PC-9 (cell line): Measurements from ENCODE around the gene PRSS33.

Experiments used
- EZH2 ChIP-seq: fragments of 200-600 bp; sonication (generic); IDR thresholded peaks from 2 replicates; pipeline ENCODE4 v1.8.0; 2017; ENCODE audit warnings: antibody characterized with exemption, low read depth
- TF ChIP-seq, protein P1 (sequence below): fragments of 200-600 bp; sonication (generic); conservative IDR thresholded peaks from 2 replicates; pipeline ENCODE4 v1.6.1; 2017; ENCODE audit warnings: mixed run types, antibody characterized with exemption, mild to moderate bottlenecking, moderate library complexity

DNA sequence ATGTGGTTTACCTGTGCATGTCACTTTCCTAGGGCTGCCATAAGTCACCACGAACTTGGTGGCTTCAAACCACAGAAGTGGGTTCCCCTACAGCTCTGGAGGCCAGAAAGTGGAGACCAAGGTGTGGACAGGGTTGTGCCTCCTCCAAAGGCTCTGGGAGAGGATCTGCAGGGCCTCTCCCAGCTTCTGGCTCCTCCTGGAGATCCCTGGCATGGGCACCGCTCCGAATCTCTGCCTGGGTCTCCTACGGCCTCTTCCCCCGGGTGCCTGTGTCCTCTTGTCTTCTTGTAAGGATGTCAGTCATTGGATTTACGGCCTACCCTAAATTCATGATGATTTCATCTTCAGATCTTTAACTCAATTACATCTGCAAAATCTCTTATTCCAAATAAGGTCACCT is 37.4 kb downstream of the PRSS33 start:
- TF ChIP-seq, protein P1, sequence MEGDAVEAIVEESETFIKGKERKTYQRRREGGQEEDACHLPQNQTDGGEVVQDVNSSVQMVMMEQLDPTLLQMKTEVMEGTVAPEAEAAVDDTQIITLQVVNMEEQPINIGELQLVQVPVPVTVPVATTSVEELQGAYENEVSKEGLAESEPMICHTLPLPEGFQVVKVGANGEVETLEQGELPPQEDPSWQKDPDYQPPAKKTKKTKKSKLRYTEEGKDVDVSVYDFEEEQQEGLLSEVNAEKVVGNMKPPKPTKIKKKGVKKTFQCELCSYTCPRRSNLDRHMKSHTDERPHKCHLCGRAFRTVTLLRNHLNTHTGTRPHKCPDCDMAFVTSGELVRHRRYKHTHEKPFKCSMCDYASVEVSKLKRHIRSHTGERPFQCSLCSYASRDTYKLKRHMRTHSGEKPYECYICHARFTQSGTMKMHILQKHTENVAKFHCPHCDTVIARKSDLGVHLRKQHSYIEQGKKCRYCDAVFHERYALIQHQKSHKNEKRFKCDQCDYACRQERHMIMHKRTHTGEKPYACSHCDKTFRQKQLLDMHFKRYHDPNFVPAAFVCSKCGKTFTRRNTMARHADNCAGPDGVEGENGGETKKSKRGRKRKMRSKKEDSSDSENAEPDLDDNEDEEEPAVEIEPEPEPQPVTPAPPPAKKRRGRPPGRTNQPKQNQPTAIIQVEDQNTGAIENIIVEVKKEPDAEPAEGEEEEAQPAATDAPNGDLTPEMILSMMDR: no peak
- TF ChIP-seq EZH2: no peak
